Mononuclear cell (primary cell): Measurements from ENCODE around the gene SYT1. TPM values are rescaled to one million over a fixed set of nuclear protein-coding genes. Genes with fewer than 3 reads are reported as not detected.
"Not testable (repeated sequence)": the region's sequence is repeated elsewhere in the genome, so short reads cannot be mapped to it uniquely, and the experiment has no call there.

ENCODE experiments used
- H3K27me3 ChIP-seq: 2 replicates; pipeline ENCODE4 v1.6.0; 2011; ENCODE audit warnings: low read length, control low read depth; ENCODE audit not compliant: insufficient read depth
- H3K4me1 ChIP-seq: 2 replicates; pipeline ENCODE4 v1.5.1; 2011; ENCODE audit warnings: mild to moderate bottlenecking, low read length, control low read depth; ENCODE audit not compliant: insufficient read depth
- H3K4me3 ChIP-seq: 2 replicates; pipeline ENCODE4 v1.5.1; 2011; ENCODE audit warnings: mild to moderate bottlenecking, low read length, moderate library complexity
- H3K9me3 ChIP-seq: 2 replicates; pipeline ENCODE4 v1.5.1; 2011; ENCODE audit warnings: low read depth, mild to moderate bottlenecking, control low read depth, low read length
- total RNA-seq: library from RNA; depleted of rRNA; stranded (reverse); fragments of >200 nt; gene quantifications from one replicate; pipeline ENCODE4 v1.2.3, GENCODE V29; 2012

The SYT1 gene
- total RNA-seq, 1 donor, result 2.5 TPM

- Histone ChIP-seq H3K4me3 (no peak overlapping the region), H3K27me3 (no peaks in the 10 kb centered on the region), H3K4me1 (no peaks in the 10 kb centered on the region), H3K9me3 (no peaks in the 10 kb centered on the region)
Observed at GRCh38 chr12:78977304-78977867, 112.8 kb downstream of the SYT1 start.

DNA sequence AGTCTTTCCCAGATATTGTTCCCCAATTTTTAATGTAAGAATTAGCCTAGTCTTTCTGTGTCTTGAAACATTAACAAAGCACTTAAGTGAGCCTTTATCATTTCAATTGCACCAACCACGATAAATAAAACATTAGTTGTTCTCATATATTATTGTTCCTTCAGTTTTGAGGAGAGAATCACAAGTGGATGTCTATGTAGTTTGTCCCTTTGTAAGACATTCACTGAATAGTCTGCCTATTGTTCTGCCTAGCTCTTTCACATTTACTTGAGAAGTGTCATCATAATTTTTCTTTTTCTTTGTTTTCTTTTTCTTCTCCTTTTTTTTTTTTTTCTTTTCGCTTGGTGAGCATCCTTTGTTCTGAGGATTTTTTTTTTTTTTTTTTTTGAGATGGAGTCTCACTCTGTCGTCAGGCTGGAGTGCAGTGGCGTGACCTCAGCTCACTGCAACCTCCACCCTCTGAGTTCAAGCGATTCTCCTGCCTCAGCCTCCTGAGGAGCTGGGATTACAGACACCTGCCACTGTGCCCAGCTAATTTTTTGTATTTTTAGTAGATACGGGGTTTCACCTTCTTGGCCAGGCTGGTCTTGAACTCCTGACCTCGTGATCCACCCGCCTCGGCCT is 129.7 kb downstream of the SYT1 start:
- H3K4me1 ChIP-seq, result no peaks in the 10 kb centered on the region
- H3K27me3 ChIP-seq, result no peaks in the 10 kb centered on the region

DNA sequence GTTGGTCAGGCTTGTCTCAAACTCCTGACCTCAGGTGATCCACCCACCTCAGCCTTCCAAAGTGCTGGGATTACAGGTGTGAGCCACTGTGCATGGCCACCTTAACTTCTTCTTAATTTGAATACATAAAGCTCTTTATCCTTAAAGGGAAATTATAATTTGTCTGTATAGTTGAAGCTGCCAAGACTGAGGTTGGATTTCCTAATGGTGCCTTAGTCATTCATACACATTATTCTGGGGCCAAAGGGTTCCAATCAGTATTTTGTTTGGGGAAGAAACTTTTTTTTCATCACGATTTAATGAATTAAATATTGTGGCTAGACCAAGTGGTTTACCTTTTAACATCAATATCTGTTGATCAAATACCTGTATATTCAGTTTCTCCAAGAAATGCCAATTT is 135.9 kb downstream of the SYT1 start:
- no peaks in the 10 kb centered on the region for H3K27me3 ChIP-seq
- no peaks in the 10 kb centered on the region for H3K9me3 ChIP-seq
- no peak overlapping the region for H3K4me3 ChIP-seq
- H3K4me1 ChIP-seq, result no peaks in the 10 kb centered on the region

More for the DNA sequence above, 129.7 kb downstream of the SYT1 start:
- H3K4me3 ChIP-seq, result no peak overlapping the region
- no peaks in the 10 kb centered on the region for H3K9me3 ChIP-seq

DNA sequence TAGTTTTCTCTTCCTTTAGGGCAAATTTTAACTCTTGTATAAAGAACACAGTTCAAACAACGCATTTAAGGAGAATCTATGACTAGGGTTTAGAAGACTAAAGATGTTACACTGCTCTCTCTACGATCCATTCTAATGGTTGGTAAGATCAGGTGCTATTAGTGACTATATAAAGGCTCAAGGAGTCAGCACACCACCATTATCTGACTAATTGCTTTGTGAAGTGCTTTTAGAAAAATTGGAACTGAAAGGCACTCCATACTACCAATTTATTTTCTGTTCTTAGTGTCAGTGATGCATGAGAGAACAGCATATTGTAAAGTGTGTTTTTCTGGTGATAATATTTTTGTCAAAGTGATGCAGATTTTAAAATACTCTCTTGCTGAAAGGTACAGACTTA is 136.8 kb downstream of the SYT1 start:
- Histone ChIP-seq H3K4me3 (no peak overlapping the region), H3K9me3 (no peaks in the 10 kb centered on the region)

DNA sequence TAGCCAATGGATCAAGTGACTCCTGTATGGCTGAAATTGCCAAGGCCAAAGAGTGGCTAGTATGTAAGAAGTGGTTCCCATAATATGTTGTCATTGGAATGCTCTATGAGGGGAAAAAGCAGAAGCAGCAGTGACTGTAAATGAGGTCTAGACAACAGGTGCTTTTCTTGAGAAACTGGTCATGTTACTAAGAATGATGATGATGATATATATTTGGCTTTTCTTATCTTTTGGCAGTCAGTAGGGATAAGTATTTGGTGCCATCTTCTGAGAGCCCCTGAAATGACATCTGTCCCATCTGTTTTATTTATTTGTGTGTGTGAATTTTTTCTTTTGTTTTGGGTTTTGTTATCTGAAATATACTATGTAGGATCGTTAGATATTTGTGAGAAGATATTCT is 141.7 kb downstream of the SYT1 start:
- Histone ChIP-seq H3K4me1 (no peaks in the 10 kb centered on the region), H3K27me3 (no peaks in the 10 kb centered on the region), H3K9me3 (no peaks in the 10 kb centered on the region)

More for the DNA sequence above, 136.8 kb downstream of the SYT1 start:
- Histone ChIP-seq H3K4me1 (no peaks in the 10 kb centered on the region), H3K27me3 (no peaks in the 10 kb centered on the region)

GRCh38 chr12:79008591-79008990 is 144.0 kb downstream of the SYT1 start:
- Histone ChIP-seq H3K4me3 (no peak overlapping the region), H3K4me1 (no peaks in the 10 kb centered on the region), H3K27me3 (no peaks in the 10 kb centered on the region), H3K9me3 (no peaks in the 10 kb centered on the region)

More for the DNA sequence above, 141.7 kb downstream of the SYT1 start:
- H3K4me3 ChIP-seq, result no peak overlapping the region

DNA sequence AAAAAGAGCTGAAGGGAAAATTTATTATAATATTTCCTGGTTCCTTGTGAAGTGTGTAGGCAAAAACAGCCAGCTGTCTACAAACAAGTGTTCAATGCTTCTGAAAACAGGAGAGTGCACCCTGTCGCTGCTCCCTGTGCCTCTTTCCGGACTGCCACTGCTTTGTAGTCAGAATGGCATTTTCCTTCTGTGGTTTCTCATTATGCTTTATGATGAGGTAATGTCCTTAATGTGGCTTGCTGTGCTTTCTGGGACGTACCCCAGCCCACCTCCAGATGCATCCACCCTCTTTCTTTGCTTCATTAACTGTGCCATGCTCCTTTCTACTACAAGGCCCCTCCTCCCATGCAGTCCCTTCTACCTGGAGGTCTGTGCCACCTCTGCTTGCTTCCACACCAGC is 148.1 kb downstream of the SYT1 start:
- H3K9me3 ChIP-seq, result no peaks in the 10 kb centered on the region

DNA sequence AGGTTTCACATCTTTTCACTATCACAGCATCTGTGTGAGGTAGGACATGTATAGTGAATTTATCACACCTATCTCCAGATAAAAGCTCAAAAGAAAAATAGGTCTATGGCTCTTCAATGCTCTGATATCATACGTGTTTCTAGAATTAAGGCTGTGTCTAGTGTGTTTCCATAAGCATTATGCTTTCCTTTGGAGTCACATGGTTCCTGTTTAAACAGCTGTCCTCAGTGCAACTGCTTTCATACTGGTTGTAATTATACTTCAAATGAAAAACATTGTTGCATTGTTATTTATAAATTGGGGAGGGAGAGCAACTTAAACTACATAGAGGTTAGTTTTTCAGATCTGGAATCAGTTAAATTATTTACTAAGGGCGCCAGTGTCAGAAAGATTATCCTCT is 151.6 kb downstream of the SYT1 start:
- no peaks in the 10 kb centered on the region for H3K9me3 ChIP-seq
- no peak overlapping the region for H3K4me3 ChIP-seq
- no peaks in the 10 kb centered on the region for H3K4me1 ChIP-seq
- H3K27me3 ChIP-seq, result no peaks in the 10 kb centered on the region

More for the DNA sequence above, 148.1 kb downstream of the SYT1 start:
- Histone ChIP-seq H3K4me1 (no peaks in the 10 kb centered on the region), H3K27me3 (no peaks in the 10 kb centered on the region), H3K4me3 (no peak overlapping the region)

DNA sequence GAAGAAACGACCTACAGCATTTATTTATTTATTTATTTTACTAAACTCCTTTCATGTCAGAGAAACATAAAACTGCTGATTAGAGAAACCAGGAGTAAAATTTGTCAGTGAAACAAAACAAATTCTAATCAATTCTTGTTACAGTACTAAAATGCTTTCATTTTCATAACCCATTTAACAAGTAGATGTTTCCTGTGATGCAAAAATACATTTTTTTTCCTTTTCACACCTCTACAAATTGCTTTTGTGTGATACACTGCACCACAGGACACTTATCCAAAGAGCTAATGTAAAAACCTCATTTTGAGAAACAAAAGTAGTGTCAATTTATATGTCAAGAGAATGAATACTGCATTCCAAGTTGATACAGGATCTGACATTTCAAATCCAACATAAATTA is 155.1 kb downstream of the SYT1 start:
- H3K9me3 ChIP-seq, result no peaks in the 10 kb centered on the region
- no peak overlapping the region for H3K4me3 ChIP-seq
- no peaks in the 10 kb centered on the region for H3K4me1 ChIP-seq
- no peaks in the 10 kb centered on the region for H3K27me3 ChIP-seq

GRCh38 chr12:79020106-79020505 is 155.5 kb downstream of the SYT1 start:
- H3K4me3 ChIP-seq, result no peak overlapping the region
- no peaks in the 10 kb centered on the region for H3K27me3 ChIP-seq
- no peaks in the 10 kb centered on the region for H3K4me1 ChIP-seq
- no peaks in the 10 kb centered on the region for H3K9me3 ChIP-seq

DNA sequence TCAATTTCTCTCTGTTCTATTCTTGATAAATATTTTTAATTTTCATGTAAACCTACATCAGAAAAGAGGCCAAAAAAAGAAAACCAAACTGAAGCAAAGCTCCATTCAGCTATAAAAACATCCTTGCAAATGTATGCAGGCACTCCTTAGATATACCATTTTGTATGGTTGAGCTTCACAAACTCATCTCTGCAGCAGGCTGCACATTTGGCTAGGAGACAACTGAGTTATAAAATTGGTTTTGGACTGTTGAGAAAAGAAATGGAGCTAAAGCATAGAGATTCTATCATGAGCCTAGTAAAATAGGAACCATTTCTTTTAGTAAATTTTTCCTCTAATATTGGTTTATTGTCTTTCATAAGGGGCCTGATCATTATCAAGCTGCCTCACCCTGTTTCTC is 156.4 kb downstream of the SYT1 start:
- H3K4me3 ChIP-seq, result no peak overlapping the region
- no peaks in the 10 kb centered on the region for H3K9me3 ChIP-seq
- H3K27me3 ChIP-seq, result no peaks in the 10 kb centered on the region
- H3K4me1 ChIP-seq, result no peaks in the 10 kb centered on the region

DNA sequence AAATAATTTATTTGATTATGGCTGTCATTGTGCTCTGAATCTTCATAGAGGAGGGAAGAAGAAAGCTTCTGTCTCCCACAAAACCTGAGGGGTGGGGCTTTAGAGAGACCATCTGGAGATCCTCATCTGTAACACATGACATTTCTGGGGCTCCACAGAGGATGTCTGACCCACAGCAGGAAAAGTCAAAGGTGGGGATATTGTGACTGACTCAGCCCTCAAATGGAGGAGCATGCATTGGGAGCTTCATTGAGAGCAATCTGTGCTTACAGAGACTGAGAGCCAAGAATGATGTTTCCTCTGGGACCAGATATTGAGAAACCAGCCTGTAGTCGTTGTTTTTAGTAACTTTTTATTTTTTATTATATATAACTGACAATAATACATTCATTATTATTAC is 158.7 kb downstream of the SYT1 start:
- no peaks in the 10 kb centered on the region for H3K4me1 ChIP-seq
- H3K27me3 ChIP-seq, result no peaks in the 10 kb centered on the region
- no peak overlapping the region for H3K4me3 ChIP-seq
- H3K9me3 ChIP-seq, result no peaks in the 10 kb centered on the region

- Histone ChIP-seq H3K9me3 (no peaks in the 10 kb centered on the region), H3K27me3 (no peaks in the 10 kb centered on the region), H3K4me1 (no peaks in the 10 kb centered on the region), H3K4me3 (no peak overlapping the region)
Observed at GRCh38 chr12:79023784-79024183, 159.2 kb downstream of the SYT1 start.

- no peaks in the 10 kb centered on the region for H3K27me3 ChIP-seq
- no peaks in the 10 kb centered on the region for H3K9me3 ChIP-seq
- no peak overlapping the region for H3K4me3 ChIP-seq
- H3K4me1 ChIP-seq, result no peaks in the 10 kb centered on the region
Observed at GRCh38 chr12:79033788-79034187, 169.2 kb downstream of the SYT1 start.

GRCh38 chr12:79044748-79045147 is 180.2 kb downstream of the SYT1 start:
- not testable (repeated sequence) for H3K4me3 ChIP-seq, H3K4me1 ChIP-seq, H3K27me3 ChIP-seq, H3K9me3 ChIP-seq

GRCh38 chr12:79045149-79045703 is 180.7 kb downstream of the SYT1 start:
- not testable (repeated sequence) for H3K9me3 ChIP-seq, H3K27me3 ChIP-seq, H3K4me3 ChIP-seq, H3K4me1 ChIP-seq
